Measurements from ENCODE around the gene ZNRF3. TPM values are rescaled to one million over a fixed set of nuclear protein-coding genes. Genes with fewer than 3 reads are reported as not detected.

ZNRF3 gene
- total and polyA plus RNA-seq, 11 donors, result 1.8 to 9.2 (median 6.2) TPM

GRCh38 chr22:29040385-29041275 lies 157.3 kb downstream of the ZNRF3 start:
- TF ChIP-seq CTCF (IDR thresholded peaks at IDR 0.05) (peak; percentile 93 to 99 (median 96)), POLR2A (IDR thresholded peaks at IDR 0.05) (no peak)
- peaks cover 0 to 17% (median 0%) of the 10 kb centered on the region in 9 donors for H3K36me3 ChIP-seq
- 35 to 38% (median 37%) methylated on average over 9 of the region's 9 CpGs for WGBS, 4 donors
- H3K4me1 ChIP-seq, result peaks cover 0 to 10% (median 0%) of the 10 kb centered on the region in 12 donors
- no peaks in the 10 kb centered on the region for H3K9me3 ChIP-seq
- no peaks in the 10 kb centered on the region for H3K27me3 ChIP-seq
- no peak overlapping the region for H3K27ac ChIP-seq
- peak in 3 of 4 donors; percentile 69 to 84 (median 76) for ATAC-seq
- peak in 4 of 5 donors; percentile 39 to 61 (median 52) for DNase-seq
- no peak overlapping the region for H3K4me3 ChIP-seq
- intact Hi-C loops (cut with DNase I), result loop anchor here (1.0 to 10.0 kb wide), 9 partner anchors 104 to 440 kb away; no protein-coding TSS in a partner anchor

- intact Hi-C loops (cut with DNase I), result loop anchor here (2.0 to 10.0 kb wide), 8 partner anchors 103 to 441 kb away; no protein-coding TSS in a partner anchor
- DNase-seq, result no peak
Measured at GRCh38 chr22:29041408-29041807, 158.0 kb downstream of the ZNRF3 start.

GRCh38 chr22:29043906-29044575 lies 160.7 kb downstream of the ZNRF3 start:
- Histone ChIP-seq H3K9me3 (no peaks in the 10 kb centered on the region), H3K4me1 (peaks cover 0 to 10% (median 0%) of the 10 kb centered on the region in 12 donors), H3K4me3 (no peak overlapping the region), H3K27ac (peak overlapping the region in 5 of 12 donors; percentile 15 to 61 (median 37)), H3K36me3 (peaks cover 0 to 42% (median 23%) of the 10 kb centered on the region in 9 donors), H3K27me3 (no peaks in the 10 kb centered on the region)
- 89 to 94% (median 92%) methylated on average over 7 of the region's 7 CpGs for WGBS, 4 donors
- TF ChIP-seq POLR2A (IDR thresholded peaks at IDR 0.05) (no peak), CTCF (IDR thresholded peaks at IDR 0.05) (no peak)
- intact Hi-C loops (cut with DNase I), result loop anchor here in 8 of 10 donors (5.0 to 10.0 kb wide), 5 partner anchors 101 to 442 kb away; no protein-coding TSS in a partner anchor
- no peak for DNase-seq
- no peak for ATAC-seq

More at GRCh38 chr22:29041408-29041807, 158.0 kb downstream of the ZNRF3 start:
- Histone ChIP-seq H3K27ac (no peak overlapping the region), H3K4me3 (no peak overlapping the region), H3K9me3 (no peaks in the 10 kb centered on the region), H3K36me3 (peaks cover 0 to 25% (median 0%) of the 10 kb centered on the region in 9 donors), H3K4me1 (peaks cover 0 to 10% (median 0%) of the 10 kb centered on the region in 12 donors), H3K27me3 (no peaks in the 10 kb centered on the region)
- 52 to 66% (median 59%) methylated on average over 2 of the region's 2 CpGs for WGBS, 4 donors
- ATAC-seq, result no peak
- TF ChIP-seq CTCF (IDR thresholded peaks at IDR 0.05) (no peak), POLR2A (IDR thresholded peaks at IDR 0.05) (no peak)
